Mesothelial cell of epicardium (in vitro differentiated cells): ENCODE results near the gene KCTD5. TPM values are rescaled to one million over a fixed set of nuclear protein-coding genes. Genes with fewer than 3 reads are reported as not detected.
"Not testable (repeated sequence)": the region's sequence is repeated elsewhere in the genome, so short reads cannot be mapped to it uniquely, and the experiment has no call there.

ENCODE experiments used
- DNase-seq, 2 experiments: peaks; one replicate each; pipeline ENCODE4 v3.0.0; 2021; ENCODE audit warnings: low spot score in 2 of 2; ENCODE audit not compliant: unreplicated experiment in 2 of 2
- H3K27ac Mint-ChIP-seq: 2 replicates; pipeline ENCODE4 v1.8.0; 2021; ENCODE audit warnings: mixed read lengths
- H3K27me3 Mint-ChIP-seq: 2 replicates; pipeline ENCODE4 v1.8.0; 2021; ENCODE audit warnings: low read depth, mixed read lengths
- H3K36me3 Mint-ChIP-seq: 2 replicates; pipeline ENCODE4 v1.8.0; 2021; ENCODE audit warnings: mixed read lengths
- H3K4me1 Mint-ChIP-seq: 2 replicates; pipeline ENCODE4 v1.8.0; 2021; ENCODE audit warnings: mixed read lengths
- H3K4me3 Mint-ChIP-seq: 2 replicates; pipeline ENCODE4 v1.8.0; 2021; ENCODE audit warnings: mild to moderate bottlenecking, moderate library complexity, mixed read lengths
- H3K9me3 Mint-ChIP-seq: 2 replicates; pipeline ENCODE4 v1.8.0; 2021; ENCODE audit warnings: mixed read lengths
- total RNA-seq: library from RNA; stranded (reverse); gene quantifications from 3 replicates; pipeline ENCODE4 v1.2.1, GENCODE V29; 2021
- TF ChIP-seq, protein P1 (sequence below): fragments of 200-600 bp; sonication (generic); IDR thresholded peaks from one replicate; pipeline ENCODE4 v1.5.0; 2021; ENCODE audit warnings: antibody characterized with exemption; ENCODE audit not compliant: unreplicated experiment

KCTD5 gene
- total RNA-seq, 1 donor from 2014 or later, result 23.5 TPM

DNA sequence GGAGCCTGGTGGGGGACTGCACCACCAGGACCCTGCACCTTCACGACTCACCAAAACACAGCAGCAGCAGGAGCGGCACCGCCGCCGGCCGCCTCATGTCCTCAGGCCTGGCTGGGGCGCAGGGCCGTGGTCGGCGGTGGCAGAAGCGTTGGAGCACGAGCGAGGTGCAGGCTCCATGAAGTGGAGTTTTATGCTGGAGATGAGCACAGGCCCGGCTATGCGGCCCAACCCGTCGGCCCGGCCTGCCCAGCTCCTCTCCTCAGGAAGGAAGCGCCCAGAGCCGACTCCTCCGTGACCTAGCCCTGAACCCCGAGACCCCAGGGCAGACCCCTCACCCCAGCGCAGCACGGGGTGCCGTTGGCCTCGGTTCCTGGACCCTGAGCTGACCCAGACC, 37.7 kb downstream of the KCTD5 start, which contains the start of gene PRSS27:
Gene PRSS27, minus strand, starts transcription at position 161 of the 394 bp plus-strand sequence. Its CDS starts 64 bp downstream, at position 97.
- peak within 1 kb of the TSS; percentile 75 for H3K27ac Mint-ChIP-seq
- no peaks in the 10 kb centered on the region for H3K36me3 Mint-ChIP-seq
- TF ChIP-seq, protein P1, sequence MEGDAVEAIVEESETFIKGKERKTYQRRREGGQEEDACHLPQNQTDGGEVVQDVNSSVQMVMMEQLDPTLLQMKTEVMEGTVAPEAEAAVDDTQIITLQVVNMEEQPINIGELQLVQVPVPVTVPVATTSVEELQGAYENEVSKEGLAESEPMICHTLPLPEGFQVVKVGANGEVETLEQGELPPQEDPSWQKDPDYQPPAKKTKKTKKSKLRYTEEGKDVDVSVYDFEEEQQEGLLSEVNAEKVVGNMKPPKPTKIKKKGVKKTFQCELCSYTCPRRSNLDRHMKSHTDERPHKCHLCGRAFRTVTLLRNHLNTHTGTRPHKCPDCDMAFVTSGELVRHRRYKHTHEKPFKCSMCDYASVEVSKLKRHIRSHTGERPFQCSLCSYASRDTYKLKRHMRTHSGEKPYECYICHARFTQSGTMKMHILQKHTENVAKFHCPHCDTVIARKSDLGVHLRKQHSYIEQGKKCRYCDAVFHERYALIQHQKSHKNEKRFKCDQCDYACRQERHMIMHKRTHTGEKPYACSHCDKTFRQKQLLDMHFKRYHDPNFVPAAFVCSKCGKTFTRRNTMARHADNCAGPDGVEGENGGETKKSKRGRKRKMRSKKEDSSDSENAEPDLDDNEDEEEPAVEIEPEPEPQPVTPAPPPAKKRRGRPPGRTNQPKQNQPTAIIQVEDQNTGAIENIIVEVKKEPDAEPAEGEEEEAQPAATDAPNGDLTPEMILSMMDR, result no peak
- H3K9me3 Mint-ChIP-seq, result no peaks in the 10 kb centered on the region
- DNase-seq, result no peak
- H3K4me1 Mint-ChIP-seq, result peaks cover 3% of the 10 kb centered on the region
- H3K27me3 Mint-ChIP-seq, result peaks cover 2% of the 10 kb centered on the region
- peak within 1 kb of the TSS; percentile 73 for H3K4me3 Mint-ChIP-seq

DNA sequence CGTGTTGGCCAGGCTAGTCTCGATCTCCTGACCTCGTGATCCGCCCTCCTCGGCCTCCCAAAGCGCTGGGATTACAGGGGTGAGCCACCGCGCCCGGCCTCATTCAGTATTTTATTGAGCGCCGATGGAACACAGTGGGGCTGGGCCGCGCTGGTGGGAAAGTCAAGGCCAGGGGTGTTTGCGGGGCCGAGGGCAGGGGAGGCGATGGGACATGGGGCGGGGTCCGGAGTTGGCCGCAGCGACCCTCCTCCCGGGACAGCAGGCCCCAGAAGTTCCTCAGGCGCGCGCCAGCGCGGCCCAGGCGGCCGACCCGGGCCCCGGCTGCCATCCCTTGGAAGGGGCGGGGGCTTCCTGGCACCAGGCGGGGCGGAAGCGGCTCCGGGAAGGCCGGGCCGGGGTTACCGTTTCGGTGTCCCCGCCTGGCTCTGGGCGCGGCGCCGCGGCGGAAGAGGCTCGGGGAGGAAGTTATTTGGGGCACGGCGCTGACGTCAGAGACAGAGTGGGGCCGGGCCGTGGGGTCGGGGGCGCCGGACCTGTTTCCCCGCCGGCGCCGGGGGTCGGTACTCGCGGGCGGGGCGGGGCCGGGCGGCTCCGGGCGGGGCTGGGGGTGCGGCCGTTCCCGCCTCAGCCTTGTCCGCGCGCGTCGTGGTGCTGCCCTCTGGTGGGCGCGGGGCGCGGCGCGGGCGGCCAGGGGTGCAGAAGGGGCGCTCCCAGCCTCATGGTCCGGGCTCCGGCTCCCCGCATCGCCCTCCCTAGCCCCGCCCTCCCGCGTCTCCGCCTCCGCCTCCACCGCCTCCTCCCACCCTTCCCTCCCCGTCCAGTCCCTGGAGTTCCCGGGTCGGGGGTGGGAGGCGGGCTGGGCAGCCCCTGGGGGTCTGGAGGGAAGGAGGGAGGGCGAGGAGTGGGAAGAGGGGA, 38.7 kb downstream of the KCTD5 start:
- H3K4me1 Mint-ChIP-seq, result peaks cover 2% of the 10 kb centered on the region
- H3K36me3 Mint-ChIP-seq, result no peaks in the 10 kb centered on the region
- peak overlapping the region; percentile 75 for H3K27ac Mint-ChIP-seq
- peak overlapping the region; percentile 73 for H3K4me3 Mint-ChIP-seq
- peaks cover 4% of the 10 kb centered on the region for H3K27me3 Mint-ChIP-seq
- no peaks in the 10 kb centered on the region for H3K9me3 Mint-ChIP-seq
- DNase-seq, result peak; percentile 79 to 88
- TF ChIP-seq, protein P1, result peak; percentile 78

DNA sequence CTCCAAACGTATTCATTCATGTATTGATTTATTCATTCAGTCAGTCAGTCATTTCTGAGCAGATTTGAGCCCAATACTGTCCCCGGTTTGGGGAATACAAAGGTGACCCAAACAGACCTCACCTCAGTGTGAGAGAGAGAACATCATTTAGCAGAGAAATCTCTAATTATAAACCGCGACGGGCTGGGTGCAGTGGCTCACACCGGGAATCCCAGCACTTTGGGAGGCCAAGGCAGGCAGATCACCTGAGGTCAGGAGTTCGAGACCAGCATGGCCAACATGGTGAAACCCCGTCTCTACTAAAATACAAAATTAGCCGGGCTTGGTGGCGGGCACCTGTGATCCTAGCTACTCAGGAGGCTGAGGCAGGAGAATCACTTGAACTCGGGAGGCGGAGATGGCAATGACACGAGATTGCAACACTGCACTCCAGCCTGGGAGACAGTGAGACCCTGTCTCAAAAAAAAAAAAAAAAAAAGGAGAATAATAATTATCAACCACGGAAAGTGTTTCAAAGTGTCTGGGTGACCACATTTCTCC, 39.4 kb downstream of the KCTD5 start:
- not testable (repeated sequence) for H3K9me3 Mint-ChIP-seq, H3K27ac Mint-ChIP-seq, H3K27me3 Mint-ChIP-seq, H3K36me3 Mint-ChIP-seq, DNase-seq, H3K4me1 Mint-ChIP-seq
- H3K4me3 Mint-ChIP-seq, result peak overlapping the region; percentile 56

DNA sequence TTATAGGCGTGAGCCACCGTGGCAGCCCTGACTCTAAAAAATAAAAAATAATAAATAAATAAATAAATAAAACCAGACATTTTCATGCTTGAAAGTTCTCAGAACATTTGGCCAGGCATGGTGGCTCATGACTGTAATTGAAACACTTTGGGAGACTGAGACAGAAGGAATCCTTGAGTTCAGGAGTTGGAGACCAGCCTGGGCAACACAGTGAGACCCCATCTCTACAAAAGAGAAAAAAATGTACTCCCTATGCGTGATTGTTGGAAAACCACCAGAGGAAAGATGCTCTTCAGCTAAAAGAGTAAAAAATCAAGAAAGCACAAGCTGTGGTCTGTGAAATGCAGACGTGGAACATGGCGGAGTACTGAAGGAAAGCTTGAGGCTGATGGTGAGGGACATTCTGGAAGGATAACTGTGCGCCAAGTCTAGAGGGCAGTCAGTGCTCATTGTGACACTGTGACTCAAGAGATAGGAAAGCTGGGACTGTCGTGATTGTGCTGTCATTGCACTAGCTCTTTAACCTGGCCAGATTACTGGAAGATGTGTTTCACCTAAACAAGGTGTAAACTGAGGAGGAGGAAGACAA, 41.9 kb downstream of the KCTD5 start:
- Mint-ChIP-seq H3K4me3 (no peak overlapping the region), H3K9me3 (no peaks in the 10 kb centered on the region), H3K4me1 (peaks cover 2% of the 10 kb centered on the region), H3K27ac (no peak overlapping the region), H3K27me3 (peaks cover 4% of the 10 kb centered on the region), H3K36me3 (no peaks in the 10 kb centered on the region)
- no peak for DNase-seq
- TF ChIP-seq, protein P1, result no peak

DNA sequence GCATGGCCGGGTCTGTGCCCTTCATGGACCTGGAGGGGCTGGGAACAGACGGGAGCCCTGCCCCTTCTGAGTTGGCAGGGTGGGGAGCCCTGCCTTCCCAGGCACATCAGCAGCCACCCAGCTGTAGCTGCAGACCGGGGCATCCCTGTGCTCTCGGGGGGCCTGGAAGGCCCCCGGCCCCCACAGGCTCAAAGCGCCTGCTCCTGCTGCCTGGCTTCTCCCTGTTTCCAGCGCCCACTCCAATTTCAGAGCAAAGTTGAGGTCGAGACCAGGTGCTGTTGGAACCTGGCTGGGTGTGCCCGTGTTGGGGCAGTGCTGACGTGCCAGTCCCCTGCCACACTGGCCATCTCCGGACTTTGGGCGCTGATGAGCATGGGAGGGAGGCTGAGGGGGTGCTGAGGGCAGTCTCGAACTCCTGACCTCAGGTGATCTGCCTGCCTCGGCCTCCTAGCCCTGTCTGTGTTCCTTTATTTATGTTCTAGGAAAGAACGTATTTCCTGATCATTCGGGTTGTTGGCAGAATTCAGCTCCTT, 42.6 kb downstream of the KCTD5 start:
- Mint-ChIP-seq H3K9me3 (no peaks in the 10 kb centered on the region), H3K36me3 (no peaks in the 10 kb centered on the region), H3K4me1 (peaks cover 2% of the 10 kb centered on the region), H3K27ac (no peak overlapping the region), H3K4me3 (no peak overlapping the region), H3K27me3 (peaks cover 4% of the 10 kb centered on the region)
- DNase-seq, result no peak
- TF ChIP-seq, protein P1, result no peak
